ENCODE measurements around the gene LRIT2.

Gene LRIT2

GRCh38 chr10:84258034-84258695, 32.8 kb upstream of the LRIT2 start:
- ChIA-PET POLR2A (no interaction called here), CTCF (interaction anchor here (0.6 to 15.6 kb wide), 6 partner anchors 9 to 292 kb away, joined by 3 to 631 read pairs (median 8); no protein-coding TSS in a partner anchor)
- DNase-seq (ENCODE audit: low read depth, low spot score) = no peak
- no peak overlapping the region for H3K4me3 ChIP-seq (ENCODE audit: low read depth, low read length)
- TF ChIP-seq CTCF (IDR thresholded peaks at IDR 0.05; ENCODE audit: insufficient read depth, low read length, missing control alignments) = no peak

GRCh38 chr10:84257343-84258020, 32.1 kb upstream of the LRIT2 start:
- no peak for DNase-seq (ENCODE audit: low read depth, low spot score)
- ChIA-PET POLR2A (no interaction called here), CTCF (interaction anchor here (0.6 to 15.6 kb wide), 8 partner anchors 9 to 293 kb away, joined by 3 to 631 read pairs (median 4); no protein-coding TSS in a partner anchor)
- TF ChIP-seq CTCF (IDR thresholded peaks at IDR 0.05; ENCODE audit: insufficient read depth, low read length, missing control alignments) = no peak
- no peak overlapping the region for H3K4me3 ChIP-seq (ENCODE audit: low read depth, low read length)

DNA sequence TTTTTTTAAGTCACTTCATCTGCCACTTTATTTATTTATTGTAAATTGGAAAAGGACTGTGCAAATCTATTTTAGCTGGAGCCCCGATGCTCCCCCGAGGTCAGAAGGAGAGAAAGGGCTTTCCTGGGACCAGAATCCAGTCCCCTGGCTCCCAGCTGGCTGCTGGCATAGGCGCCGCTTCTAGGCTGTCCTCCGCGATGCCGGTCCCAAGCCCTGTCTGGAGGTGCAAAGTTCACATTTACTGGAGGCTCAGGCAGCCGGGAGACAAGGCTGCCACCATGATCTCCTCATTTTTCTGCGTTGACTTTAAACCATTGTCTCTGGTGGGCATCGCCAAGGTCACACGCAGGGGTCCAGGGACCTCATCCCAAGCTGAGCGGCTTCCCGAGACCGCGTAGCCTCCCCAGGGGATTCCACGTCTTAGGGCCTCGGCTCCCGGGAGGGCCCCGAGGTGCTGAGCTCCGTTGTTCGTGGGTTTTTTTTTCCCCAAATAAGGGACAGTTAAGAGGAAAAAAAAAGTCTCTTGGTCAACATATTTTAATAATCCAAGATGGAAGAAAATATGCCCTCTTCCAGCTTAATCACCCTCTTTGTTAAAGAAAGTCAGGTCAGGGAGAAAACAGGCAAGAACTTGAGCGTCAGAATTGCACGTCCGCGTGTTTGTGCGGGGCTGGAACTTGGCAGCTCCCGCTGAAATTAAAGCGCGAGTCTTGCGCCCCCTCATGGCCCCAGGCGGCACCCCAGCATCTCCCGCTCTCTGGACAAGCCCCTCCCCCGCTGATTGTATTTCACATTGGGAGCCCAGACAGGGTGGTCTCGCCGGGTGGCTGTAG, 31.4 kb upstream of the LRIT2 start:
- ChIA-PET POLR2A (no interaction called here), CTCF (interaction anchor here (0.7 to 15.6 kb wide), 8 partner anchors 8 to 281 kb away, joined by 3 to 631 read pairs (median 4); no protein-coding TSS in a partner anchor)
- no peak for DNase-seq (ENCODE audit: low read depth, low spot score)
- H3K4me3 ChIP-seq (ENCODE audit: low read depth, low read length) = no peak overlapping the region
- peak; percentile 72 for TF ChIP-seq CTCF (IDR thresholded peaks at IDR 0.05; ENCODE audit: insufficient read depth, low read length, missing control alignments)

DNA sequence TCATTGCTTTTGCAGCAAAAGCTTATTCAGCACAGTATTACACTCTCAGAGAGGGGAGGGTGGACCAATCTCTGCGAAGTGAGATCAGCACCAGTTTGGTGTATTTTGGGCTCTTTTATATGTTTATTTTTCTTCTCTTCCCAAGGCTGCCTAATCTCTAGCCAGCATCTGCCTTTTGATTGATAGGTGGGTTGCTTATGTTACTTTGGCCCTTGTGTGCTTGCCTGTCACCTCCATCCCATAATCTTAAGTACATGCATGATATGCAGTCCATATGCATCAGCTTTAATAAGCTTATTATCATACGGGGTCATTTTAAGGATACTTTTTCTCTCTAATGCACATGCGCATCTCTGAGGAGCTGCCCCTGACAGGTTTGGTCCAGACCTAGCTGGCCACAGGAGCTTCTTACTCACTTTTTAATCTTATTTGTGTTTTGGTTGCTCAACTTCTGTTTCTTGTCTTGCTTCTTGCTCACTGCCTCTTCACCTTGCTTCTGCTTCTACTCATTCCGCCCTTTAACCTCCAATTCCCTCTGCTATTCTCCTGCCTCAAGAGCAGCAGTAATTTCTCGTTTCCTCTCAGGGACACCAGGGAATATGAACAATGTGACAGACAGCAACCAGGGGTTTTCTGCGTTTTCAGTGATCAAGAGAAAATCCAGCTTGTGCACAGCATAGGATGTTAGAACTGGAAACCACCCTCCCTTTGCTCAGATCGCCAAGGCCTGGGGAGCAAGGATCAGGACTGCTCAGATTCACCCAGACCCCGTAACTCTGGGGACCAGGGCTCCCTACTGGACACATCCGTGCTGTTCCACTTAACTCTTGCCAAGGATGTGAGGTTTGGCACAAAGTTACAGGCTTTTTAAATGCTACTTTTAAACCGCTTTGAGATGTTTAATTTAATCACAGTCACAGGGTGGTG, 29.5 kb upstream of the LRIT2 start:
- ChIA-PET CTCF (interaction anchor here (0.6 to 2.8 kb wide), 7 partner anchors 9 to 285 kb away, joined by 3 to 27 read pairs (median 4); no protein-coding TSS in a partner anchor), POLR2A (no interaction called here)

GRCh38 chr10:84248794-84249193, 23.4 kb upstream of the LRIT2 start:
- ChIA-PET POLR2A (no interaction called here), CTCF (interaction anchor here (0.7 to 1.8 kb wide), 6 partner anchors 8 to 290 kb away, joined by 3 to 4 read pairs (median 3); no protein-coding TSS in a partner anchor)
- no peak overlapping the region for H3K4me3 ChIP-seq (ENCODE audit: low read depth, low read length)
- DNase-seq (ENCODE audit: low read depth, low spot score) = no peak
- no peak for TF ChIP-seq CTCF (IDR thresholded peaks at IDR 0.05; ENCODE audit: insufficient read depth, low read length, missing control alignments)

More for the DNA sequence above, 29.5 kb upstream of the LRIT2 start:
- TF ChIP-seq CTCF (IDR thresholded peaks at IDR 0.05; ENCODE audit: insufficient read depth, low read length, missing control alignments) = no peak
- no peak overlapping the region for H3K4me3 ChIP-seq (ENCODE audit: low read depth, low read length)
- no peak for DNase-seq (ENCODE audit: low read depth, low spot score)
